H9 (cell line): Measurements from ENCODE around the gene USP22. TPM values are rescaled to one million over a fixed set of nuclear protein-coding genes. Genes with fewer than 3 reads are reported as not detected.
A peak's percentile ranks its signal among the peaks of the same experiment; 100 is the strongest.

Experiments
- DNase-seq: peaks from one replicate; pipeline ENCODE4 v3.0.0-alpha.2; 2017
- H2AFZ ChIP-seq: one replicate; pipeline ENCODE4 v1.6.1; 2013; ENCODE audit warnings: mild to moderate bottlenecking, low read length, control low read depth, moderate library complexity
- H2AK5ac ChIP-seq: 2 replicates; pipeline ENCODE4 v1.6.1; 2013; ENCODE audit warnings: low read length, control low read depth, mixed read lengths; ENCODE audit not compliant: insufficient read length
- H2BK120ac ChIP-seq: one replicate; pipeline ENCODE4 v1.6.1; 2013; ENCODE audit warnings: low read depth, mild to moderate bottlenecking, low read length, control low read depth, inconsistent platforms; ENCODE audit not compliant: poor library complexity, severe bottlenecking
- H2BK12ac ChIP-seq: 2 replicates; pipeline ENCODE4 v1.6.1; 2013; ENCODE audit warnings: low read length, control low read depth, mixed read lengths, low read depth; ENCODE audit not compliant: insufficient read length
- H2BK15ac ChIP-seq: 2 replicates; pipeline ENCODE4 v1.6.1; 2013; ENCODE audit warnings: low read depth, low read length, control low read depth
- H2BK20ac ChIP-seq: one replicate; pipeline ENCODE4 v1.6.1; 2013; ENCODE audit warnings: low read depth, mild to moderate bottlenecking, low read length, control low read depth, inconsistent platforms; ENCODE audit not compliant: poor library complexity, severe bottlenecking
- H2BK5ac ChIP-seq: 2 replicates; pipeline ENCODE4 v1.6.1; 2013; ENCODE audit warnings: low read length, control low read depth, mixed read lengths; ENCODE audit not compliant: insufficient read length
- H3K14ac ChIP-seq: 2 replicates; pipeline ENCODE4 v1.6.1; 2013; ENCODE audit warnings: low read length, control low read depth; ENCODE audit not compliant: insufficient read depth
- H3K18ac ChIP-seq: 2 replicates; pipeline ENCODE4 v1.6.1; 2013; ENCODE audit warnings: low read depth, mild to moderate bottlenecking, mixed read lengths, low read length, control low read depth; ENCODE audit not compliant: insufficient read length
- H3K23ac ChIP-seq: 2 replicates; pipeline ENCODE4 v1.6.1; 2013; ENCODE audit warnings: low read length, control low read depth, mixed read lengths, low read depth; ENCODE audit not compliant: insufficient read length
- H3K23me2 ChIP-seq: 2 replicates; pipeline ENCODE4 v1.6.1; 2013; ENCODE audit warnings: low read depth, mild to moderate bottlenecking, mixed read lengths, low read length, control low read depth; ENCODE audit not compliant: insufficient read length, poor library complexity, severe bottlenecking
- H3K27ac ChIP-seq: 2 replicates; pipeline ENCODE4 v1.5.1; 2013; ENCODE audit warnings: low read length, control low read depth, mixed read lengths, low read depth; ENCODE audit not compliant: insufficient read length
- H3K27me3 ChIP-seq: 2 replicates; pipeline ENCODE4 v1.6.1; 2013; ENCODE audit warnings: low read length, control low read depth, inconsistent platforms; ENCODE audit not compliant: insufficient read depth
- H3K4ac ChIP-seq: 2 replicates; pipeline ENCODE4 v1.6.1; 2013; ENCODE audit warnings: low read depth, mild to moderate bottlenecking, control low read depth, inconsistent platforms, low read length, moderate library complexity
- H3K4me1 ChIP-seq: 2 replicates; pipeline ENCODE4 v1.6.1; 2013; ENCODE audit warnings: low read length, control low read depth, inconsistent platforms; ENCODE audit not compliant: insufficient read depth
- H3K4me2 ChIP-seq: 2 replicates; pipeline ENCODE4 v1.6.1; 2013; ENCODE audit warnings: low read length, control low read depth, mixed read lengths; ENCODE audit not compliant: insufficient read length, insufficient read depth
- H3K56ac ChIP-seq: 2 replicates; pipeline ENCODE4 v1.6.1; 2013; ENCODE audit warnings: low read depth, mild to moderate bottlenecking, mixed read lengths, low read length, control low read depth; ENCODE audit not compliant: insufficient read length
- H3K79me1 ChIP-seq: 2 replicates; pipeline ENCODE4 v1.6.1; 2013; ENCODE audit warnings: low read depth, mild to moderate bottlenecking, moderate library complexity, low read length, control low read depth, inconsistent platforms; ENCODE audit not compliant: insufficient read depth, poor library complexity, severe bottlenecking
- H3K79me2 ChIP-seq: 2 replicates; pipeline ENCODE4 v1.6.1; 2013; ENCODE audit warnings: low read length, control low read depth, inconsistent platforms; ENCODE audit not compliant: insufficient read depth
- H3K9ac ChIP-seq: 2 replicates; pipeline ENCODE4 v1.6.1; 2013; ENCODE audit warnings: low read length, control low read depth, mixed read lengths; ENCODE audit not compliant: insufficient read length; ENCODE audit errors: extremely low read depth
- H3K9me3 ChIP-seq: one replicate; pipeline ENCODE4 v1.6.1; 2013; ENCODE audit warnings: low read depth, low read length, inconsistent platforms; ENCODE audit not compliant: control insufficient read depth
- H3T11ph ChIP-seq: one replicate; pipeline ENCODE4 v1.6.1; 2013; ENCODE audit warnings: mild to moderate bottlenecking, low read length, control low read depth, inconsistent platforms
- H4K20me1 ChIP-seq: one replicate; pipeline ENCODE4 v1.6.1; 2013; ENCODE audit not compliant: control insufficient read depth, insufficient read length, insufficient read depth
- H4K5ac ChIP-seq: 2 replicates; pipeline ENCODE4 v1.6.1; 2013; ENCODE audit warnings: low read depth, mild to moderate bottlenecking, mixed read lengths, low read length, control low read depth; ENCODE audit not compliant: insufficient read length
- H4K8ac ChIP-seq: replicated peaks from 2 replicates; pipeline ENCODE4 v1.6.1; 2013; ENCODE audit warnings: low read length, control low read depth, mixed read lengths, low read depth; ENCODE audit not compliant: insufficient read length
- H4K91ac ChIP-seq: 2 replicates; pipeline ENCODE4 v1.6.1; 2013; ENCODE audit warnings: low read depth, mild to moderate bottlenecking, moderate library complexity, mixed read lengths, low read length, control low read depth; ENCODE audit not compliant: insufficient read length
- H3K27ac Mint-ChIP-seq, 3 experiments: 2 replicates in 2 of 3; 3 replicates in 1 of 3; pipeline ENCODE4 v1.8.0; 2020 to 2021; ENCODE audit warnings: mixed read lengths in 3 of 3, mild to moderate bottlenecking in 1 of 3, moderate library complexity in 1 of 3
- H3K27me3 Mint-ChIP-seq: 2 replicates; pipeline ENCODE4 v1.8.0; 2021; ENCODE audit warnings: low read depth, mild to moderate bottlenecking, moderate library complexity, mixed read lengths
- H3K36me3 Mint-ChIP-seq, 3 experiments: 2 replicates in 2 of 3; 3 replicates in 1 of 3; pipeline ENCODE4 v1.8.0; 2020 to 2021; ENCODE audit warnings: low read depth in 3 of 3, mixed read lengths in 3 of 3; ENCODE audit not compliant: insufficient read depth in 1 of 3
- H3K4me1 Mint-ChIP-seq, 2 experiments: 2 replicates each; pipeline ENCODE4 v1.8.0; 2020; ENCODE audit warnings: mixed read lengths in 2 of 2
- H3K4me3 Mint-ChIP-seq, 2 experiments: 2 replicates in 1 of 2; 3 replicates in 1 of 2; pipeline ENCODE4 v1.8.0; 2020 to 2021; ENCODE audit warnings: mild to moderate bottlenecking in 2 of 2, mixed read lengths in 2 of 2, moderate library complexity in 1 of 2
- H3K9me3 Mint-ChIP-seq, 2 experiments: 2 replicates in 1 of 2; 3 replicates in 1 of 2; pipeline ENCODE4 v1.8.0; 2020; ENCODE audit warnings: mild to moderate bottlenecking in 2 of 2, mixed read lengths in 2 of 2, moderate library complexity in 1 of 2
- CTCF ChIP-seq: fragments of 200-600 bp; sonication (generic); conservative IDR thresholded peaks from 3 replicates; pipeline ENCODE4 v1.8.0; 2021; ENCODE audit warnings: antibody characterized with exemption, mild to moderate bottlenecking
- WGBS: extraction: QIAGEN DNeasy Blood & Tissue Kit; methylation state at CpG from one replicate; pipeline ENCODE4 v1.1.7; 2013; ENCODE audit warnings: missing lambda C conversion rate, low lambda C conversion rate, mixed read lengths; ENCODE audit not compliant: insufficient read length; ENCODE audit errors: extremely low coverage; 5-methylcytosine and 5-hydroxymethylcytosine counted together
- total RNA-seq: library from RNA; stranded (reverse); gene quantifications from 2 replicates; pipeline ENCODE4 v1.2.1, GENCODE V29; 2021

USP22 gene
- total RNA-seq, 1 experiment from 2014 or later = 345 TPM

- Histone ChIP-seq H3K27ac (no peak overlapping the region), H4K91ac (no peak overlapping the region), H2AFZ (no peak overlapping the region), H3K56ac (no peak overlapping the region), H3K4me1 (no peaks in the 10 kb centered on the region; the same call in 1 of the 2 replicates), H2BK5ac (no peak overlapping the region), H3K23me2 (no peaks in the 10 kb centered on the region), H4K5ac (no peak overlapping the region), H3K23ac (no peak overlapping the region), H2BK20ac (no peak overlapping the region), H2BK120ac (no peak overlapping the region), H3K79me1 (peaks cover 12% of the 10 kb centered on the region), H3K9me3 (no peaks in the 10 kb centered on the region), H2BK15ac (no peak overlapping the region), H2BK12ac (no peak overlapping the region), H3K9ac (no peak overlapping the region), H3K14ac (no peak overlapping the region), H4K20me1 (no peaks in the 10 kb centered on the region), H3K27me3 (no peaks in the 10 kb centered on the region), H2AK5ac (no peak overlapping the region), H3K4me2 (no peak overlapping the region), H3K18ac (no peak overlapping the region), H3T11ph (no peak overlapping the region), H3K79me2 (peaks cover 66% of the 10 kb centered on the region), H4K8ac (no peak overlapping the region), H3K4ac (no peak overlapping the region)
- TF ChIP-seq CTCF = no peak
- peaks cover 65 to 94% (median 88%) of the 10 kb centered on the region in 3 experiments for H3K36me3 Mint-ChIP-seq
- no peak overlapping the region for H3K4me3 Mint-ChIP-seq
- WGBS = no CpG with 5 or more reads among the region's 8 CpGs
- no peaks in the 10 kb centered on the region for H3K27me3 Mint-ChIP-seq
- H3K27ac Mint-ChIP-seq = peak overlapping the region in 2 of 3 experiments; percentile 12 to 29; a peak in 3 of 7 replicates
- H3K9me3 Mint-ChIP-seq = no peaks in the 10 kb centered on the region
- DNase-seq = no peak
- H3K4me1 Mint-ChIP-seq = peaks cover 8 to 9% of the 10 kb centered on the region in 2 experiments
Observed at GRCh38 chr17:21024024-21024423, 18.8 kb downstream of the USP22 start.
